HEK293 (cell line): ENCODE data around the gene FMO1.

Experiments used
- CTCF ChIA-PET: fragments of 350-600 bp; formaldehyde crosslinking; extraction: SDS; loops from one replicate; lab custom pipeline; 2021; ENCODE audit warnings: antibody characterized with exemption; lab: Yijun Ruan, JAX
- POLR2A ChIA-PET: fragments of 300-600 bp; formaldehyde crosslinking; extraction: SDS; loops from one replicate; lab custom pipeline; 2020; ENCODE audit warnings: antibody characterized with exemption, inconsistent platforms; lab: Yijun Ruan, JAX
- H3K27ac ChIP-seq: fragments of 200-500 bp; sonication (Bioruptor generic); 2 replicates; pipeline ENCODE4 v1.5.1; 2014; ENCODE audit warnings: low read depth, low read length, control low read depth, inconsistent platforms; ENCODE audit errors: extremely low read depth
- H3K36me3 ChIP-seq, 2 experiments: fragments of 200-500 bp in 1 of 2; sonication (Bioruptor generic) in 1 of 2; 1 replicate in 1 of 2; 2 replicates in 1 of 2; pipeline ENCODE4 v1.5.1; 2014 to 2017; ENCODE audit warnings: inconsistent platforms in 2 of 2, low read length in 2 of 2; ENCODE audit not compliant: control insufficient read depth in 2 of 2, insufficient read depth in 1 of 2
- H3K4me1 ChIP-seq: fragments of 200-500 bp; sonication (Bioruptor generic); 2 replicates; pipeline ENCODE4 v1.5.1; 2014; ENCODE audit warnings: mild to moderate bottlenecking, low read length, inconsistent platforms; ENCODE audit not compliant: control insufficient read depth, insufficient read depth
- H3K4me3 ChIP-seq: 2 replicates; pipeline ENCODE4 v1.5.1; 2011; ENCODE audit warnings: low read depth, mild to moderate bottlenecking, control low read depth, low read length, moderate library complexity
- H3K9me3 ChIP-seq: fragments of 200-500 bp; sonication (Bioruptor generic); 2 replicates; pipeline ENCODE4 v1.5.1; 2014; ENCODE audit warnings: low read depth, low read length, inconsistent platforms; ENCODE audit not compliant: control insufficient read depth, insufficient read depth
- GLIS1 ChIP-seq: fragments of 450-650 bp; formaldehyde crosslinking; IDR thresholded peaks from 2 replicates; pipeline ENCODE4 v1.5.1; 2016; ENCODE audit warnings: missing biosample characterization, missing genetic modification characterization
- HOXA7 ChIP-seq: sonication (generic); formaldehyde crosslinking; IDR thresholded peaks from 2 replicates; pipeline ENCODE4 v1.8.1; 2022; ENCODE audit warnings: missing genetic modification reagents, borderline replicate concordance
- SP2 ChIP-seq: fragments of 450-650 bp; formaldehyde crosslinking; IDR thresholded peaks from 2 replicates; pipeline ENCODE4 v1.5.1; 2016; ENCODE audit warnings: missing biosample characterization, missing genetic modification characterization
- ZBTB11 ChIP-seq: fragments of 450-650 bp; formaldehyde crosslinking; conservative IDR thresholded peaks from 2 replicates; pipeline ENCODE4 v1.5.1; 2016; ENCODE audit warnings: low read depth, missing biosample characterization, missing genetic modification characterization
- ZBTB17 ChIP-seq: fragments of 450-650 bp; formaldehyde crosslinking; IDR thresholded peaks from 2 replicates; pipeline ENCODE4 v1.5.1; 2016; ENCODE audit warnings: missing biosample characterization, missing genetic modification characterization
- ZBTB7A ChIP-seq: fragments of 450-650 bp; formaldehyde crosslinking; IDR thresholded peaks from 2 replicates; pipeline ENCODE4 v1.5.1; 2016; ENCODE audit warnings: low read depth, missing biosample characterization, missing genetic modification characterization
- ZFP69B ChIP-seq: fragments of 450-650 bp; formaldehyde crosslinking; IDR thresholded peaks from 2 replicates; pipeline ENCODE4 v1.5.1; 2016; ENCODE audit warnings: missing biosample characterization, missing genetic modification characterization
- ZNF132 ChIP-seq: fragments of 450-650 bp; formaldehyde crosslinking; IDR thresholded peaks from 2 replicates; pipeline ENCODE4 v1.5.1; 2017; ENCODE audit warnings: missing biosample characterization, missing genetic modification characterization, borderline replicate concordance
- ZNF157 ChIP-seq: fragments of 450-650 bp; formaldehyde crosslinking; IDR thresholded peaks from 2 replicates; pipeline ENCODE4 v1.5.1; 2016; ENCODE audit warnings: missing biosample characterization, missing genetic modification characterization
- ZNF239 ChIP-seq: fragments of 450-650 bp; formaldehyde crosslinking; IDR thresholded peaks from 2 replicates; pipeline ENCODE4 v1.5.1; 2016; ENCODE audit warnings: missing biosample characterization, missing genetic modification characterization
- ZNF292 ChIP-seq: fragments of 450-650 bp; formaldehyde crosslinking; IDR thresholded peaks from 2 replicates; pipeline ENCODE4 v1.5.1; 2016; ENCODE audit warnings: low read depth, missing biosample characterization, missing genetic modification characterization, borderline replicate concordance
- ZNF350 ChIP-seq: fragments of 450-650 bp; formaldehyde crosslinking; IDR thresholded peaks from 2 replicates; pipeline ENCODE4 v1.5.0; 2017; ENCODE audit warnings: missing biosample characterization, mild to moderate bottlenecking, missing genetic modification characterization
- ZNF366 ChIP-seq: fragments of 450-650 bp; formaldehyde crosslinking; conservative IDR thresholded peaks from 2 replicates; pipeline ENCODE4 v1.5.1; 2016; ENCODE audit warnings: missing biosample characterization, missing genetic modification characterization
- ZNF391 ChIP-seq: fragments of 450-650 bp; formaldehyde crosslinking; IDR thresholded peaks from 2 replicates; pipeline ENCODE4 v1.5.1; 2016; ENCODE audit warnings: low read depth, missing biosample characterization, missing genetic modification characterization, borderline replicate concordance
- ZNF398 ChIP-seq: fragments of 450-650 bp; formaldehyde crosslinking; IDR thresholded peaks from 2 replicates; pipeline ENCODE4 v1.5.1; 2017; ENCODE audit warnings: missing biosample characterization, missing genetic modification characterization
- ZNF404 ChIP-seq: fragments of 450-650 bp; formaldehyde crosslinking; IDR thresholded peaks from 2 replicates; pipeline ENCODE4 v1.5.1; 2017; ENCODE audit warnings: missing biosample characterization, missing genetic modification characterization
- ZNF510 ChIP-seq: fragments of 450-650 bp; formaldehyde crosslinking; IDR thresholded peaks from 2 replicates; pipeline ENCODE4 v1.5.1; 2018; ENCODE audit warnings: mild to moderate bottlenecking, missing genetic modification characterization, missing biosample characterization; ENCODE audit not compliant: insufficient replicate concordance
- ZNF544 ChIP-seq: fragments of 450-650 bp; formaldehyde crosslinking; IDR thresholded peaks from 2 replicates; pipeline ENCODE4 v1.5.0; 2017; ENCODE audit warnings: missing biosample characterization, missing genetic modification characterization
- ZNF549 ChIP-seq: fragments of 450-650 bp; IDR thresholded peaks from 2 replicates; pipeline ENCODE4 v1.5.1; 2018; ENCODE audit warnings: missing biosample characterization, missing genetic modification characterization, mild to moderate bottlenecking, inconsistent platforms, moderate library complexity
- ZNF571 ChIP-seq: fragments of 450-650 bp; formaldehyde crosslinking; IDR thresholded peaks from 2 replicates; pipeline ENCODE4 v1.5.0; 2017; ENCODE audit warnings: missing biosample characterization, missing genetic modification characterization
- ZNF600 ChIP-seq: fragments of 450-650 bp; formaldehyde crosslinking; IDR thresholded peaks from 2 replicates; pipeline ENCODE4 v1.5.1; 2016; ENCODE audit warnings: missing biosample characterization, missing genetic modification characterization
- ZNF654 ChIP-seq: fragments of 450-650 bp; formaldehyde crosslinking; IDR thresholded peaks from 2 replicates; pipeline ENCODE4 v1.5.1; 2016; ENCODE audit warnings: low read depth, missing biosample characterization, missing genetic modification characterization
- ZNF658 ChIP-seq: fragments of 450-650 bp; formaldehyde crosslinking; IDR thresholded peaks from 2 replicates; pipeline ENCODE4; 2016; ENCODE audit warnings: missing biosample characterization, missing genetic modification characterization
- ZNF768 ChIP-seq: fragments of 450-650 bp; formaldehyde crosslinking; IDR thresholded peaks from 2 replicates; pipeline ENCODE4 v1.5.1; 2018; ENCODE audit warnings: missing biosample characterization, mild to moderate bottlenecking, missing genetic modification characterization
- TF ChIP-seq, protein P1 (sequence below): fragments of 450-650 bp; formaldehyde crosslinking; IDR thresholded peaks from 2 replicates; pipeline ENCODE4 v1.5.1; 2016; ENCODE audit warnings: missing biosample characterization, missing genetic modification characterization
- TF ChIP-seq, protein P2 (sequence below): fragments of 450-650 bp; IDR thresholded peaks from 2 replicates; pipeline ENCODE4 v1.5.1; 2018; ENCODE audit warnings: missing biosample characterization, missing genetic modification characterization

Gene FMO1

DNA sequence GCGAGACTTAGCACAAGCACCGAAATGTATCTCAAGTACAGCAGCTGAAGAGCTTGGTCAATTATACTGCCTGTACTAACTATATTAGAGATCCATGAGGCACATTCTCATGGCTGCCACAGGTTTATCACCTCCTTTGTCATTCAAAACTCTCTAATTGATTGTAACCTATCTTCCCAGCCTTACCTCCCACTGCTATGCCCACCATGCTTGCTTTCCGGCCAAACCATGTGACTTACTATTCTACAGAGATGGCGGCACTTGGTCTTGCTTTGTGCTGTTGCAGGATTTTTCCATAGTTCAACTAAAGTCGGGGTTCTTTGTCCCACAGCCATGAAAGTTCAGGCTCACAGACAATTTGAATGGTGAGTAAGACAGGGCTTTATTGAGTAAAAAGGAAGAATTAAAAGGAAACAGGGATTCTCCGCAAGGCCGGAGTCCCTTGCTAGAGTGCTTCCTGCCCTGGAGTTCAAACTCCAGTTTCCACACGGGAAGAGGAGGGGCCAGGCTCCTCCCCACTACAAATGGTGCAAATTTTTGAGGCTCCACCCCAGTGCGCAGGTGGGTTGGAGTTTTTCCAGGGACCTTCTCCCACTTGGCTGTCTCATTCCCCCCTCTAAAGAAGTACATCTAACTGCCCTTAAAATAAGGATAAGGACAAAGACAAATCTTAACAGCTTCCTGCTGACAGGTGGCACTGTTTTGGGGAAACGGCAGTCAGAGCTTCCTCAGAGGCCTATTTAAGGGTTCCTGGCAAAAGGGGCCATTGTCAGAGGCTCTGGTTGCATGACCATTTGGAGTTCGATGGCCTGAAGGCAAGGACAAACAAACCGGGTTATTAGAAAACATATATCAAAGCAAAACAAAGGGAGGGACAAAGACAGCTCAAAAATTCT, 34.5 kb upstream of the FMO1 start:
- Histone ChIP-seq H3K36me3 (no peaks in the 10 kb centered on the region), H3K27ac (no peak overlapping the region), H3K4me1 (no peaks in the 10 kb centered on the region), H3K4me3 (no peak overlapping the region), H3K9me3 (no peaks in the 10 kb centered on the region)
- ChIA-PET POLR2A (no interaction called here), CTCF (interaction anchor here (0.6 kb wide), 2 partner anchors 29 to 329 kb away, joined by 3 read pairs; no protein-coding TSS in a partner anchor)
- TF ChIP-seq ZNF571 = no peak
- TF ChIP-seq, protein P1, sequence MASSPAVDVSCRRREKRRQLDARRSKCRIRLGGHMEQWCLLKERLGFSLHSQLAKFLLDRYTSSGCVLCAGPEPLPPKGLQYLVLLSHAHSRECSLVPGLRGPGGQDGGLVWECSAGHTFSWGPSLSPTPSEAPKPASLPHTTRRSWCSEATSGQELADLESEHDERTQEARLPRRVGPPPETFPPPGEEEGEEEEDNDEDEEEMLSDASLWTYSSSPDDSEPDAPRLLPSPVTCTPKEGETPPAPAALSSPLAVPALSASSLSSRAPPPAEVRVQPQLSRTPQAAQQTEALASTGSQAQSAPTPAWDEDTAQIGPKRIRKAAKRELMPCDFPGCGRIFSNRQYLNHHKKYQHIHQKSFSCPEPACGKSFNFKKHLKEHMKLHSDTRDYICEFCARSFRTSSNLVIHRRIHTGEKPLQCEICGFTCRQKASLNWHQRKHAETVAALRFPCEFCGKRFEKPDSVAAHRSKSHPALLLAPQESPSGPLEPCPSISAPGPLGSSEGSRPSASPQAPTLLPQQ (tag by site-specific recombination) = no peak
- no peak for TF ChIP-seq ZNF398 (tag by site-specific recombination)
- no peak for TF ChIP-seq ZNF654 (tag by site-specific recombination)
- no peak for TF ChIP-seq SP2 (tag by site-specific recombination)
- no peak for TF ChIP-seq ZNF366
- no peak for TF ChIP-seq ZNF510 (tag by site-specific recombination)

- POLR2A ChIA-PET = no interaction called here
- Histone ChIP-seq H3K36me3 (no peaks in the 10 kb centered on the region), H3K9me3 (no peaks in the 10 kb centered on the region), H3K4me1 (no peaks in the 10 kb centered on the region), H3K4me3 (no peak overlapping the region), H3K27ac (no peak overlapping the region)
- CTCF ChIA-PET = no interaction called here
- no peak for TF ChIP-seq ZNF600 (tag by site-specific recombination)
- no peak for TF ChIP-seq ZNF239 (tag by site-specific recombination)
- no peak for TF ChIP-seq ZBTB7A (tag by site-specific recombination)
- TF ChIP-seq ZNF404 (tag by site-specific recombination) = no peak
- no peak for TF ChIP-seq ZNF768 (tag by site-specific recombination)
- TF ChIP-seq ZNF391 = no peak
- no peak for TF ChIP-seq ZNF549
- no peak for TF ChIP-seq ZFP69B
- TF ChIP-seq ZNF544 (tag by site-specific recombination) = no peak
- no peak for TF ChIP-seq ZBTB11
- no peak for TF ChIP-seq HOXA7 (CRISPR knock-in tag)
- no peak for TF ChIP-seq ZNF350
- TF ChIP-seq, protein P2, sequence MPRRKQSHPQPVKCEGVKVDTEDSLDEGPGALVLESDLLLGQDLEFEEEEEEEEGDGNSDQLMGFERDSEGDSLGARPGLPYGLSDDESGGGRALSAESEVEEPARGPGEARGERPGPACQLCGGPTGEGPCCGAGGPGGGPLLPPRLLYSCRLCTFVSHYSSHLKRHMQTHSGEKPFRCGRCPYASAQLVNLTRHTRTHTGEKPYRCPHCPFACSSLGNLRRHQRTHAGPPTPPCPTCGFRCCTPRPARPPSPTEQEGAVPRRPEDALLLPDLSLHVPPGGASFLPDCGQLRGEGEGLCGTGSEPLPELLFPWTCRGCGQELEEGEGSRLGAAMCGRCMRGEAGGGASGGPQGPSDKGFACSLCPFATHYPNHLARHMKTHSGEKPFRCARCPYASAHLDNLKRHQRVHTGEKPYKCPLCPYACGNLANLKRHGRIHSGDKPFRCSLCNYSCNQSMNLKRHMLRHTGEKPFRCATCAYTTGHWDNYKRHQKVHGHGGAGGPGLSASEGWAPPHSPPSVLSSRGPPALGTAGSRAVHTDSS (tag by site-specific recombination) = no peak
- no peak for TF ChIP-seq ZNF157 (tag by site-specific recombination)
- TF ChIP-seq ZNF132 (tag by site-specific recombination) = no peak
- TF ChIP-seq ZBTB17 (tag by site-specific recombination) = no peak
- TF ChIP-seq ZNF292 (tag by site-specific recombination) = no peak
- TF ChIP-seq GLIS1 (tag by site-specific recombination) = no peak
- no peak for TF ChIP-seq ZNF658
These were observed 30.4 kb upstream of the FMO1 start for GRCh38 chr1:171217658-171218443.
